WERI-Rb-1 (cell line): ENCODE measurements around the gene ISOC1.

Source experiments
- DNase-seq: peaks from one replicate; pipeline ENCODE4 v3.0.0-alpha.2; 2020
- H3K27ac ChIP-seq: fragments of 250-450 bp; sonication (Bioruptor Pico); 2 replicates; pipeline ENCODE4 v1.5.1; 2020; ENCODE audit warnings: mild to moderate bottlenecking, moderate library complexity
- H3K27me3 ChIP-seq: fragments of 250-450 bp; sonication (Bioruptor Pico); 2 replicates; pipeline ENCODE4 v1.5.1; 2021; ENCODE audit warnings: mild to moderate bottlenecking, low read depth, moderate library complexity; ENCODE audit not compliant: insufficient read depth, severe bottlenecking
- H3K36me3 ChIP-seq: fragments of 250-450 bp; sonication (Bioruptor Pico); 2 replicates; pipeline ENCODE4 v1.5.1; 2020; ENCODE audit warnings: mild to moderate bottlenecking, moderate library complexity
- H3K4me3 ChIP-seq: 2 replicates; pipeline ENCODE4 v1.5.1; 2011; ENCODE audit warnings: low read depth, mild to moderate bottlenecking, control low read depth, low read length
- H3K9me3 ChIP-seq: fragments of 250-450 bp; sonication (Bioruptor Pico); 2 replicates; pipeline ENCODE4 v1.5.1; 2021; ENCODE audit warnings: mild to moderate bottlenecking, moderate library complexity; ENCODE audit not compliant: severe bottlenecking
- CTCF ChIP-seq: IDR thresholded peaks from 2 replicates; pipeline ENCODE4 v1.5.1; 2011; ENCODE audit warnings: low read depth, mild to moderate bottlenecking, control low read depth, inconsistent platforms, low read length

The ISOC1 gene

GRCh38 chr5:129097498-129098296 lies 3.1 kb downstream of the ISOC1 start:
- no peak for DNase-seq
- TF ChIP-seq CTCF = no peak
- H3K9me3 ChIP-seq = no peaks in the 10 kb centered on the region

GRCh38 chr5:129098488-129099183 lies 4.1 kb downstream of the ISOC1 start:
- Histone ChIP-seq H3K27me3 (no peaks in the 10 kb centered on the region), H3K4me3 (peak overlapping the region; percentile 97), H3K9me3 (no peaks in the 10 kb centered on the region), H3K27ac (0 out of 2 replicates have a peak overlapping the region, but pooled peaks have one; percentile 6), H3K36me3 (peaks cover 39% of the 10 kb centered on the region)
- no peak for TF ChIP-seq CTCF
- no peak for DNase-seq

More at GRCh38 chr5:129097498-129098296, 3.1 kb downstream of the ISOC1 start:
- peak overlapping the region; percentile 97 for H3K4me3 ChIP-seq
- peaks cover 39% of the 10 kb centered on the region for H3K36me3 ChIP-seq
- no peaks in the 10 kb centered on the region for H3K27me3 ChIP-seq
- no peak overlapping the region for H3K27ac ChIP-seq

GRCh38 chr5:129099184-129099569 lies 4.6 kb downstream of the ISOC1 start:
- Histone ChIP-seq H3K27ac (no peak overlapping the region), H3K27me3 (no peaks in the 10 kb centered on the region), H3K9me3 (no peaks in the 10 kb centered on the region), H3K36me3 (peaks cover 39% of the 10 kb centered on the region), H3K4me3 (peak overlapping the region; percentile 97)
- TF ChIP-seq CTCF = no peak
- DNase-seq = peak; percentile 50

GRCh38 chr5:129101794-129102193 lies 7.2 kb downstream of the ISOC1 start:
- H3K4me3 ChIP-seq = no peak overlapping the region
- no peak for DNase-seq
- H3K36me3 ChIP-seq = peaks cover 48% of the 10 kb centered on the region
- H3K9me3 ChIP-seq = no peaks in the 10 kb centered on the region
- no peak for TF ChIP-seq CTCF
- H3K27me3 ChIP-seq = no peaks in the 10 kb centered on the region
- H3K27ac ChIP-seq = no peak overlapping the region

GRCh38 chr5:129103397-129103796 lies 8.8 kb downstream of the ISOC1 start:
- DNase-seq = no peak
- no peak for TF ChIP-seq CTCF
- Histone ChIP-seq H3K36me3 (peaks cover 49% of the 10 kb centered on the region), H3K27ac (no peak overlapping the region), H3K27me3 (no peaks in the 10 kb centered on the region), H3K9me3 (no peaks in the 10 kb centered on the region), H3K4me3 (no peak overlapping the region)
